ENCODE data around the gene CLCN1.

The CLCN1 gene

GRCh38 chr7:143369678-143370651 is 54.1 kb downstream of the CLCN1 start:
- Histone ChIP-seq H2AFZ (ENCODE audit: low read depth, low read length) (no peak overlapping the region), H3K9me3 (ENCODE audit: insufficient read depth, low read length, severe bottlenecking) (no peaks in the 10 kb centered on the region), H4K20me1 (ENCODE audit: insufficient read depth, low read length) (no peaks in the 10 kb centered on the region), H3K4me1 (ENCODE audit: insufficient read depth, low read length) (peaks cover 15% of the 10 kb centered on the region), H3K9ac (ENCODE audit: low read depth, low read length) (no peak overlapping the region), H3K27ac (ENCODE audit: low read length) (no peak overlapping the region), H3K36me3 (ENCODE audit: insufficient read depth, low read length) (no peaks in the 10 kb centered on the region), H3K4me2 (ENCODE audit: insufficient read depth, low read length) (no peak overlapping the region), H3K4me3 (ENCODE audit: low read depth in 1 of 2, low read length in 2 of 2) (no peak overlapping the region), H3K27me3 (ENCODE audit: insufficient read depth, low read length, poor library complexity) (peaks cover 9% of the 10 kb centered on the region), H3K79me2 (ENCODE audit: insufficient read depth, low read length) (no peaks in the 10 kb centered on the region)
- ATAC-seq (ENCODE audit: insufficient read depth, low read depth) (no peak), DNase-seq (no peak)
- no peak for TF ChIP-seq EZH2 (IDR thresholded peaks at IDR 0.05; ENCODE audit: borderline replicate concordance, low read depth, low read length, severe bottlenecking)
- TF ChIP-seq CTCF (IDR thresholded peaks at IDR 0.05; ENCODE audit: borderline replicate concordance, extremely low read depth, low read length, poor library complexity, severe bottlenecking) = no peak

- Histone ChIP-seq H3K27me3 (ENCODE audit: insufficient read depth, low read length, poor library complexity) (no peaks in the 10 kb centered on the region), H3K9me3 (ENCODE audit: insufficient read depth, low read length, severe bottlenecking) (no peaks in the 10 kb centered on the region), H3K9ac (ENCODE audit: low read depth, low read length) (no peak overlapping the region), H3K4me2 (ENCODE audit: insufficient read depth, low read length) (no peak overlapping the region), H4K20me1 (ENCODE audit: insufficient read depth, low read length) (no peaks in the 10 kb centered on the region), H2AFZ (ENCODE audit: low read depth, low read length) (no peak overlapping the region; the same call in 1 of the 2 replicates), H3K27ac (ENCODE audit: low read length) (no peak overlapping the region), H3K36me3 (ENCODE audit: insufficient read depth, low read length) (no peaks in the 10 kb centered on the region), H3K79me2 (ENCODE audit: insufficient read depth, low read length) (no peaks in the 10 kb centered on the region), H3K4me3 (ENCODE audit: low read depth in 1 of 2, low read length in 2 of 2) (no peak overlapping the region), H3K4me1 (ENCODE audit: insufficient read depth, low read length) (peaks cover 36% of the 10 kb centered on the region)
- ATAC-seq (ENCODE audit: insufficient read depth, low read depth) (peak; percentile 40), DNase-seq (peak; percentile 64)
- TF ChIP-seq CTCF (IDR thresholded peaks at IDR 0.05; ENCODE audit: borderline replicate concordance, extremely low read depth, low read length, poor library complexity, severe bottlenecking) (peak; percentile 53), EZH2 (IDR thresholded peaks at IDR 0.05; ENCODE audit: borderline replicate concordance, low read depth, low read length, severe bottlenecking) (no peak)
Observed at GRCh38 chr7:143372070-143372469, 56.2 kb downstream of the CLCN1 start.

GRCh38 chr7:143373255-143373794 is 57.4 kb downstream of the CLCN1 start:
- Histone ChIP-seq H3K27me3 (ENCODE audit: insufficient read depth, low read length, poor library complexity) (no peaks in the 10 kb centered on the region), H3K9me3 (ENCODE audit: insufficient read depth, low read length, severe bottlenecking) (no peaks in the 10 kb centered on the region), H3K79me2 (ENCODE audit: insufficient read depth, low read length) (no peaks in the 10 kb centered on the region), H3K4me1 (ENCODE audit: insufficient read depth, low read length) (peaks cover 36% of the 10 kb centered on the region), H3K9ac (ENCODE audit: low read depth, low read length) (no peak overlapping the region), H2AFZ (ENCODE audit: low read depth, low read length) (no peak overlapping the region), H3K36me3 (ENCODE audit: insufficient read depth, low read length) (no peaks in the 10 kb centered on the region), H4K20me1 (ENCODE audit: insufficient read depth, low read length) (no peaks in the 10 kb centered on the region), H3K27ac (ENCODE audit: low read length) (no peak overlapping the region), H3K4me3 (ENCODE audit: low read depth in 1 of 2, low read length in 2 of 2) (no peak overlapping the region), H3K4me2 (ENCODE audit: insufficient read depth, low read length) (no peak overlapping the region)
- DNase-seq (no peak), ATAC-seq (ENCODE audit: insufficient read depth, low read depth) (no peak)
- TF ChIP-seq EZH2 (IDR thresholded peaks at IDR 0.05; ENCODE audit: borderline replicate concordance, low read depth, low read length, severe bottlenecking) (no peak), CTCF (IDR thresholded peaks at IDR 0.05; ENCODE audit: borderline replicate concordance, extremely low read depth, low read length, poor library complexity, severe bottlenecking) (no peak)
